CD14-positive monocyte (primary cell): ENCODE measurements around the gene MPEG1. TPM values are rescaled to one million over a fixed set of nuclear protein-coding genes. Genes with fewer than 3 reads are reported as not detected.

ENCODE experiments used
- DNase-seq, 3 donors: peaks; one replicate each; pipeline ENCODE4 v3.0.0-alpha.2; 2011 to 2022
- H2AFZ ChIP-seq: 2 replicates; pipeline ENCODE4 v1.6.0; 2012; ENCODE audit warnings: mild to moderate bottlenecking, low read depth, low read length, inconsistent platforms; ENCODE audit not compliant: insufficient read depth, poor library complexity, severe bottlenecking
- H3K27ac ChIP-seq, 2 donors: 1 replicate in 1 of 2; 2 replicates in 1 of 2; pipeline ENCODE4 v1.5.1; 2012 to 2013; ENCODE audit warnings: low read length in 2 of 2, control low read depth in 1 of 2, inconsistent platforms in 1 of 2, low read depth in 1 of 2, mild to moderate bottlenecking in 1 of 2
- H3K27me3 ChIP-seq, 2 donors: one replicate each; pipeline versions ENCODE4 v1.6.0 to v1.6.1; 2011 to 2013; ENCODE audit warnings: low read length in 2 of 2; ENCODE audit not compliant: control insufficient read depth in 2 of 2, insufficient read depth in 2 of 2
- H3K36me3 ChIP-seq, 2 donors: replicated peaks in 1 of 2; 1 replicate in 1 of 2; 2 replicates in 1 of 2; pipeline versions ENCODE4 v1.5.1 to v1.6.1; 2012 to 2013; ENCODE audit warnings: low read length in 2 of 2, control low read depth in 1 of 2, inconsistent platforms in 1 of 2, mild to moderate bottlenecking in 1 of 2; ENCODE audit not compliant: insufficient read depth in 2 of 2, control insufficient read depth in 1 of 2
- H3K4me1 ChIP-seq, 2 donors: 1 replicate in 1 of 2; 2 replicates in 1 of 2; pipeline versions ENCODE4 v1.5.1 to v1.6.1; 2012 to 2013; ENCODE audit warnings: low read length in 2 of 2, control low read depth in 1 of 2, inconsistent platforms in 1 of 2, mild to moderate bottlenecking in 1 of 2, moderate library complexity in 1 of 2; ENCODE audit not compliant: insufficient read depth in 2 of 2, control insufficient read depth in 1 of 2
- H3K4me2 ChIP-seq: replicated peaks from 2 replicates; pipeline ENCODE3; 2012; ENCODE audit warnings: low read length, moderate library complexity, mild to moderate bottlenecking; ENCODE audit not compliant: poor library complexity, severe bottlenecking; ENCODE audit errors: extremely low read depth
- H3K4me3 ChIP-seq, 3 experiments: fragments of 200-600 bp in 1 of 3; sonication (generic) in 1 of 3; replicated peaks in 1 of 3; 1 replicate in 2 of 3; 2 replicates in 1 of 3; pipeline ENCODE4 v1.5.1; 2011 to 2013; ENCODE audit warnings: low read length in 3 of 3, mild to moderate bottlenecking in 3 of 3, control low read depth in 2 of 3, low read depth in 2 of 3, inconsistent platforms in 1 of 3, moderate library complexity in 1 of 3
- H3K79me2 ChIP-seq: 2 replicates; pipeline ENCODE4 v1.6.0; 2012; ENCODE audit warnings: mild to moderate bottlenecking, control low read depth, inconsistent platforms, low read length, moderate library complexity; ENCODE audit not compliant: insufficient read depth
- H3K9ac ChIP-seq: 2 replicates; pipeline ENCODE4 v1.6.0; 2017; ENCODE audit warnings: low read length, mild to moderate bottlenecking; ENCODE audit not compliant: insufficient read depth, poor library complexity, severe bottlenecking
- H3K9me3 ChIP-seq, 2 donors: replicated peaks in 1 of 2; 1 replicate in 1 of 2; 2 replicates in 1 of 2; pipeline versions ENCODE4 v1.5.1 to v1.6.1; 2012 to 2013; ENCODE audit warnings: low read length in 2 of 2, control low read depth in 1 of 2; ENCODE audit not compliant: control insufficient read depth in 1 of 2, insufficient read depth in 1 of 2
- H4K20me1 ChIP-seq: 2 replicates; pipeline ENCODE4 v1.6.0; 2012; ENCODE audit warnings: mild to moderate bottlenecking, low read length, control low read depth, moderate library complexity; ENCODE audit not compliant: insufficient read depth
- H3K27ac Mint-ChIP-seq, 7 donors: one replicate each; pipeline ENCODE4 v1.8.0; 2020; ENCODE audit warnings: mild to moderate bottlenecking in 7 of 7, mixed read lengths in 7 of 7, moderate library complexity in 6 of 7, inconsistent platforms in 2 of 7
- H3K27me3 Mint-ChIP-seq, 3 donors: one replicate each; pipeline ENCODE4 v1.8.0; 2021 to 2022; ENCODE audit warnings: low read depth in 3 of 3, mild to moderate bottlenecking in 3 of 3, mixed read lengths in 3 of 3, moderate library complexity in 3 of 3, inconsistent platforms in 1 of 3
- H3K36me3 Mint-ChIP-seq, 2 donors: one replicate each; pipeline ENCODE4 v1.8.0; 2020; ENCODE audit warnings: mixed read lengths in 2 of 2, inconsistent platforms in 1 of 2, mild to moderate bottlenecking in 1 of 2
- H3K4me1 Mint-ChIP-seq: one replicate; pipeline ENCODE4 v1.8.0; 2020; ENCODE audit warnings: mild to moderate bottlenecking, mixed read lengths
- H3K4me3 Mint-ChIP-seq, 2 donors: one replicate each; pipeline ENCODE4 v1.8.0; 2020; ENCODE audit warnings: mild to moderate bottlenecking in 2 of 2, mixed read lengths in 2 of 2, moderate library complexity in 1 of 2
- H3K9me3 Mint-ChIP-seq, 7 donors: one replicate each; pipeline ENCODE4 v1.8.0; 2020 to 2022; ENCODE audit warnings: mixed read lengths in 7 of 7, mild to moderate bottlenecking in 6 of 7, moderate library complexity in 6 of 7, inconsistent platforms in 2 of 7
- CTCF ChIP-seq: fragments of 200-600 bp; IDR thresholded peaks from one replicate; pipeline ENCODE4 v1.8.0; 2022; ENCODE audit warnings: antibody characterized with exemption, mild to moderate bottlenecking
- WGBS: methylation state at CpG from one replicate; pipeline ENCODE4 v1.1.5; 2013; ENCODE audit warnings: missing lambda C conversion rate; ENCODE audit not compliant: insufficient coverage; 5-methylcytosine and 5-hydroxymethylcytosine counted together
- intact Hi-C, 2 donors: fragments of 100-400 bp; cut with micrococcal nuclease; formaldehyde crosslinking; loops; one replicate each; pipeline versions ENCODE4 v1.15.0 to v1.15.1; 2023
- polyA plus RNA-seq, 3 donors: library from polyadenylated mRNA; depleted of rRNA in 1 of 3; unstranded in 2 of 3; stranded (reverse) in 1 of 3; fragments of 300-500 nt in 2 of 3; fragments of >200 nt in 1 of 3; fragmentation: Illumina TruSeq in 2 of 3; gene quantifications; 1 replicate in 2 of 3; 2 replicates in 1 of 3; pipeline ENCODE4 v1.2.3, GENCODE V29; 2012 to 2021

MPEG1 gene
- polyA plus RNA-seq, 3 donors, result 273 to 971 (median 691) TPM

DNA sequence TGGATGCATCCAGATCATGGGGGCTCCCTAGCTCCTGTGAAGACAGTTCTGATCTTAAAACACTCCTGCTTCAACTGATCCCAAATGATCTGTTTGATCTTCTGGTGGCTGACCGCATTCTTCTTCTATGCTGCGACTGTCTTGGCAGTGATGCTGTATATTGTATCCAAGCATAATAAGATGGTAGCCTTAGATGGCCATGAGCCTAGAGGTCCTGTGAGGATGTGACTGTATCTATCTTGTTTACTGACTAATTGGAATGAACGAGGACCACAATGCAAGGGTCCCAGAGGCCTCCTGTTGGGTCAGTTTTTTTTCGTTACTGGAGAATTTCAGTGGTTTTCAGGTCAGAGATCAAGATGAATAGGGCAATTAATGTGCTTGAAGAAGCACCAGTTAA lies 7.1 kb upstream of the MPEG1 start:
- no peak overlapping the region for H3K4me3 Mint-ChIP-seq
- peaks cover 95% of the 10 kb centered on the region for H3K4me1 Mint-ChIP-seq

DNA sequence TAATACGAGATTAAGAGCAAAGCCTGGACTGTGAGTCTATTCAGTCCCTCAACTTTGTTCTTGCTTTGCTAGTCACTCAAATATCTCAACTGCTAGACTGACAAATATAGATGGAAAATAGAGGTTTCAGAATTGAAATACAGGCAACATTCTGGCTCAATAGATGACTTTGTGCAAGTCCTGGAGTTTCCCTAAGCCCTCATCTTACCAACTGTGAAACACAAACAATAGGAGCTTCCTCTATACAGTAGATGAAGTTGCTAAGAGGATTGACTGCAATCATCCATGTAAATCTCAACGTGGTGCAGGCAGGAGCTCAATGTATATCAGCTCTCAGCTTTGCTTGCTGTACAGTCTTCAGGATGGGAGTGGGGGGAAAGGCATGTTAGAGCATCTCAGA lies 6.2 kb upstream of the MPEG1 start:
- Histone ChIP-seq H3K4me1 (peaks cover 97 to 98% of the 10 kb centered on the region in 2 donors), H2AFZ (no peak overlapping the region), H3K27ac (peak overlapping the region in 1 of 2 donors; percentile 98), H3K9me3 (no peaks in the 10 kb centered on the region), H3K4me3 (peak overlapping the region in 1 of 3 experiments; percentile 15), H4K20me1 (no peaks in the 10 kb centered on the region), H3K4me2 (peak overlapping the region; percentile 35), H3K36me3 (no peaks in the 10 kb centered on the region), H3K27me3 (no peaks in the 10 kb centered on the region), H3K9ac (peak overlapping the region; percentile 16), H3K79me2 (peaks cover 32% of the 10 kb centered on the region)
- H3K4me3 Mint-ChIP-seq, result no peak overlapping the region
- TF ChIP-seq CTCF, result no peak
- peaks cover 0 to 8% of the 10 kb centered on the region in 2 donors for H3K36me3 Mint-ChIP-seq
- peaks cover 0 to 2% (median 0%) of the 10 kb centered on the region in 7 donors for H3K9me3 Mint-ChIP-seq
- DNase-seq, result peak; percentile 73 to 87 (median 77)
- WGBS, result no CpG with 5 or more reads among the region's 2 CpGs
- peaks cover 0 to 7% (median 1%) of the 10 kb centered on the region in 3 donors for H3K27me3 Mint-ChIP-seq
- peaks cover 93% of the 10 kb centered on the region for H3K4me1 Mint-ChIP-seq
- intact Hi-C loops, result no loop called here
- H3K27ac Mint-ChIP-seq, result peak overlapping the region; percentile 97 to 99 (median 98)

More for the DNA sequence above, 7.1 kb upstream of the MPEG1 start:
- Histone ChIP-seq H3K4me1 (peaks cover 97 to 98% of the 10 kb centered on the region in 2 donors), H3K27ac (peak overlapping the region in 1 of 2 donors; percentile 98), H3K79me2 (peaks cover 23% of the 10 kb centered on the region), H3K4me3 (no peak overlapping the region), H3K9ac (no peak overlapping the region), H4K20me1 (no peaks in the 10 kb centered on the region), H3K36me3 (no peaks in the 10 kb centered on the region), H3K4me2 (no peak overlapping the region), H3K9me3 (no peaks in the 10 kb centered on the region), H3K27me3 (no peaks in the 10 kb centered on the region), H2AFZ (no peak overlapping the region)
- intact Hi-C loops, result loop anchor here in 1 of 2 donors (5.0 kb wide), 1 partner anchor 52 kb away; no protein-coding TSS in a partner anchor
- DNase-seq, result no peak
- TF ChIP-seq CTCF, result no peak
- 89% methylated on average over 2 of the region's 4 CpGs for WGBS
- Mint-ChIP-seq H3K27ac (peak overlapping the region; percentile 11 to 99 (median 98)), H3K27me3 (peaks cover 1 to 7% (median 1%) of the 10 kb centered on the region in 3 donors), H3K9me3 (peaks cover 0 to 2% (median 0%) of the 10 kb centered on the region in 7 donors), H3K36me3 (peaks cover 2 to 5% of the 10 kb centered on the region in 2 donors)
